Gastrocnemius medialis (tissue), 4 donors: ENCODE measurements around the gene NGFR. TPM values are rescaled to one million over a fixed set of nuclear protein-coding genes. Genes with fewer than 3 reads are reported as not detected.

ENCODE experiments used
- ATAC-seq, 2 donors: fragments of 150-250 bp; one replicate each; pipeline ENCODE4 v1.9.1; 2016
- DNase-seq, 2 donors: peaks; one replicate each; pipeline ENCODE4 v3.0.0-alpha.2; 2019
- H3K27ac ChIP-seq, 4 donors: fragments of 200-600 bp; sonication (generic); 1 replicate in 1 of 4; 2 replicates in 3 of 4; pipeline ENCODE4 v1.5.1; 2016 to 2018; ENCODE audit warnings: mild to moderate bottlenecking in 2 of 4, moderate library complexity in 1 of 4
- H3K27me3 ChIP-seq, 3 donors: fragments of 200-600 bp; sonication (generic) in 2 of 3; 1 replicate in 1 of 3; 2 replicates in 2 of 3; pipeline versions ENCODE4 v1.5.1 to v1.6.0; 2016 to 2019; ENCODE audit warnings: mild to moderate bottlenecking in 1 of 3, moderate library complexity in 1 of 3
- H3K36me3 ChIP-seq, 2 donors: fragments of 200-600 bp; sonication (generic) in 1 of 2; one replicate each; pipeline ENCODE4 v1.5.1; 2017 to 2018
- H3K4me1 ChIP-seq, 2 donors: fragments of 200-600 bp; sonication (generic) in 1 of 2; one replicate each; pipeline ENCODE4 v1.5.1; 2016 to 2017; ENCODE audit warnings: mild to moderate bottlenecking in 2 of 2
- H3K4me3 ChIP-seq, 4 donors: fragments of 200-600 bp; sonication (generic) in 3 of 4; 1 replicate in 1 of 4; 2 replicates in 3 of 4; pipeline ENCODE4 v1.5.1; 2016 to 2019; ENCODE audit warnings: mild to moderate bottlenecking in 2 of 4
- H3K9me3 ChIP-seq, 3 donors: fragments of 200-600 bp; sonication (generic) in 2 of 3; 1 replicate in 1 of 3; 2 replicates in 2 of 3; pipeline ENCODE4 v1.5.1; 2016 to 2019
- POLR2A ChIP-seq, 2 donors: fragments of 450-650 bp; IDR thresholded peaks; one replicate each; pipeline ENCODE4 v1.6.1; 2017; ENCODE audit warnings: antibody characterized with exemption in 2 of 2, mild to moderate bottlenecking in 2 of 2, moderate library complexity in 2 of 2
- in situ Hi-C, 4 donors: fragments of 200-750 bp; cut with MboI; loops; one replicate each; pipeline versions ENCODE4 v1.15.0 to v1.8.0; 2017; ENCODE audit warnings: low sequenced_read_pairs in 4 of 4
- intact Hi-C: fragments of 100-400 bp; cut with DNase I; formaldehyde crosslinking; loops from one replicate; pipeline ENCODE4 v1.15.1; 2023; ENCODE audit warnings: low total_unique reads
- total RNA-seq, 4 donors: library from RNA; depleted of rRNA; stranded (reverse); fragments of >200 nt; gene quantifications; one replicate each; pipeline versions ENCODE4 v1.1.0 to v1.2.3, GENCODE V29; 2016
- TF ChIP-seq, protein P1 (sequence below), 5 experiments: fragments of 450-650 bp in 3 of 5; fragments of 200-600 bp in 2 of 5; sonication (generic) in 2 of 5; IDR thresholded peaks in 4 of 5; conservative IDR thresholded peaks in 1 of 5; 1 replicate in 4 of 5; 2 replicates in 1 of 5; pipeline ENCODE4 v1.5.1; 2016 to 2019; ENCODE audit warnings: antibody characterized with exemption in 5 of 5, mild to moderate bottlenecking in 3 of 5, moderate library complexity in 3 of 5

The NGFR gene
- total RNA-seq, 4 donors from 2014 or later: 0.41 to 3.2 (median 1.0) TPM; not detected in 1

DNA sequence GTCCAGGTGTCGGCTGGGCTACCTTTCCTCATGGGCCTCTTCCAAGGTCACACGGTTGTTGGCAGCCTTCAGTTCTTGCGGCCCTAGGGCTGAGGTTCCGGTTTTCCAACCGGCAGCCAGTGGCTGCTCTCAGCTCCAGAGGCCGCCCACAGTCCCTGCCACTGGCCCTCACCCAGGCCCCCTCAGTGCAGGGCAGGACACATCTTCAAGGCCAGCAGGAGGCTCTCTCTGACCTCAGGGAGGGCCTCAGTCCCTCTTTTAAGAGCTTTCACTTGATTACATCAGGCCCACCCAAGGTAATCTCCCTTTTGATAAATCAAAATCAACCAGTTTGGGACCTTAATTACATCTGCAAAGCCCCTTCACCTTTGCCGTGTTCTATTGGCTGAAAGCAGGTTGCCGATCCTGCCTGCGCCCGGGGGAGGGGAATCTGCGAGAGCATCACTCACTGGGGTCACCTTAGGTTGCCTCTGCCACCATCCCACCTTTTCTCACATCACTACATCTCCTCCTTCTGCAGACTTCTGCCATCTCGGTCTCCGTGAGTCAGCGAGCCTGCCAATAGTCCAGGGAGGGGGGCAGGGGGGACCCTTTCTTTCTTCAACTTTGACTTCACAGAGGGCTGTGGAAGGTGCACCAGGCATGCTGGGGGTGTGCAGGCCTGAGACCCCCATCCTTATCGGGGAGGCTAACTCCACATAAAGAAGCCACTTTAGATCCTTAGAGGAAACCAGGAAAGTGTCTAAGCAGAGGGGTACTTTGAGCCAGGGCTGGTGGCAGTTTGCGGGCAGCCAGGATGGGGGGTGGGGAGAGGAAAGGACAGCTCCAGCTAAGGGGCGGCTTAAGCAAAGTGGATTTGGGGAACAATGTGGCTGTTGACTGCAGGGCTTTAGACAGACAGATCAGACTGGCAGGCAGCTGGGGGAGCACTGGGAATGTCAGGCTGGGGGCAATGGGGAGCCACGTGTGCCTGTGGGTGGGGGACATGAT, 51.7 kb downstream of the NGFR start:
- TF ChIP-seq, protein P1, sequence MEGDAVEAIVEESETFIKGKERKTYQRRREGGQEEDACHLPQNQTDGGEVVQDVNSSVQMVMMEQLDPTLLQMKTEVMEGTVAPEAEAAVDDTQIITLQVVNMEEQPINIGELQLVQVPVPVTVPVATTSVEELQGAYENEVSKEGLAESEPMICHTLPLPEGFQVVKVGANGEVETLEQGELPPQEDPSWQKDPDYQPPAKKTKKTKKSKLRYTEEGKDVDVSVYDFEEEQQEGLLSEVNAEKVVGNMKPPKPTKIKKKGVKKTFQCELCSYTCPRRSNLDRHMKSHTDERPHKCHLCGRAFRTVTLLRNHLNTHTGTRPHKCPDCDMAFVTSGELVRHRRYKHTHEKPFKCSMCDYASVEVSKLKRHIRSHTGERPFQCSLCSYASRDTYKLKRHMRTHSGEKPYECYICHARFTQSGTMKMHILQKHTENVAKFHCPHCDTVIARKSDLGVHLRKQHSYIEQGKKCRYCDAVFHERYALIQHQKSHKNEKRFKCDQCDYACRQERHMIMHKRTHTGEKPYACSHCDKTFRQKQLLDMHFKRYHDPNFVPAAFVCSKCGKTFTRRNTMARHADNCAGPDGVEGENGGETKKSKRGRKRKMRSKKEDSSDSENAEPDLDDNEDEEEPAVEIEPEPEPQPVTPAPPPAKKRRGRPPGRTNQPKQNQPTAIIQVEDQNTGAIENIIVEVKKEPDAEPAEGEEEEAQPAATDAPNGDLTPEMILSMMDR (IDR thresholded peaks at IDR 0.05 in 4 of 5, conservative IDR thresholded peaks at IDR 0.05 in 1 of 5): no peak
- TF ChIP-seq POLR2A (IDR thresholded peaks at IDR 0.05): no peak
- no peak for DNase-seq
- intact Hi-C loops (loop anchor here (1.0 kb wide), 1 partner anchor 112 kb away; no protein-coding TSS in a partner anchor), in situ Hi-C loops (loop anchor here in 2 of 4 donors (10.0 kb wide), 2 partner anchors 52 to 112 kb away; partner anchors contain the start of gene NGFR (in 1 of the 2))
- Histone ChIP-seq H3K27ac (no peak overlapping the region), H3K4me3 (no peak overlapping the region), H3K9me3 (no peaks in the 10 kb centered on the region), H3K27me3 (no peaks in the 10 kb centered on the region), H3K4me1 (no peaks in the 10 kb centered on the region), H3K36me3 (no peaks in the 10 kb centered on the region)
- ATAC-seq: no peak

- TF ChIP-seq POLR2A (IDR thresholded peaks at IDR 0.05): no peak
- TF ChIP-seq, protein P1 (IDR thresholded peaks at IDR 0.05 in 4 of 5, conservative IDR thresholded peaks at IDR 0.05 in 1 of 5): no peak
- Histone ChIP-seq H3K4me3 (no peak overlapping the region), H3K4me1 (no peaks in the 10 kb centered on the region), H3K9me3 (no peaks in the 10 kb centered on the region), H3K27ac (no peak overlapping the region), H3K27me3 (no peaks in the 10 kb centered on the region), H3K36me3 (no peaks in the 10 kb centered on the region)
- DNase-seq (peak in 1 of 2 donors; percentile 30), ATAC-seq (peak; percentile 21 to 39)
- intact Hi-C loops: loop anchor here (1.0 kb wide), 1 partner anchor 112 kb away; no protein-coding TSS in a partner anchor
- in situ Hi-C loops: loop anchor here in 2 of 4 donors (10.0 kb wide), 2 partner anchors 53 to 113 kb away; partner anchors contain the start of gene NGFR (in 1 of the 2)
Measured at GRCh38 chr17:49547566-49547965, 52.5 kb downstream of the NGFR start.

GRCh38 chr17:49548051-49548505, 53.0 kb downstream of the NGFR start:
- Histone ChIP-seq H3K27me3 (no peaks in the 10 kb centered on the region), H3K4me3 (no peak overlapping the region), H3K4me1 (no peaks in the 10 kb centered on the region), H3K36me3 (no peaks in the 10 kb centered on the region), H3K9me3 (no peaks in the 10 kb centered on the region), H3K27ac (no peak overlapping the region)
- DNase-seq: no peak
- ATAC-seq: no peak
- TF ChIP-seq, protein P1 (IDR thresholded peaks at IDR 0.05 in 4 of 5, conservative IDR thresholded peaks at IDR 0.05 in 1 of 5): no peak
- no peak for TF ChIP-seq POLR2A (IDR thresholded peaks at IDR 0.05)
- intact Hi-C loops (loop anchor here (1.0 kb wide), 1 partner anchor 52 kb away; no protein-coding TSS in a partner anchor), in situ Hi-C loops (loop anchor here in 2 of 4 donors (10.0 kb wide), 2 partner anchors 53 to 113 kb away; partner anchors contain the start of gene NGFR (in 1 of the 2))

GRCh38 chr17:49548506-49549310, 53.6 kb downstream of the NGFR start:
- DNase-seq: no peak
- Histone ChIP-seq H3K9me3 (no peaks in the 10 kb centered on the region), H3K4me3 (no peak overlapping the region), H3K27ac (no peak overlapping the region), H3K36me3 (no peaks in the 10 kb centered on the region), H3K4me1 (no peaks in the 10 kb centered on the region), H3K27me3 (no peaks in the 10 kb centered on the region)
- no peak for TF ChIP-seq POLR2A (IDR thresholded peaks at IDR 0.05)
- TF ChIP-seq, protein P1 (IDR thresholded peaks at IDR 0.05 in 4 of 5, conservative IDR thresholded peaks at IDR 0.05 in 1 of 5): peak; percentile 40 to 67 (median 56)
- in situ Hi-C loops (loop anchor here in 2 of 4 donors (10.0 kb wide), 2 partner anchors 54 to 114 kb away; partner anchors contain the start of gene NGFR (in 1 of the 2)), intact Hi-C loops (loop anchor here (1.0 kb wide), 1 partner anchor 52 kb away; no protein-coding TSS in a partner anchor)
- peak in 1 of 2 donors; percentile 51 for ATAC-seq
